Measurements from ENCODE around the gene ARFGEF2. TPM values are rescaled to one million over a fixed set of nuclear protein-coding genes. Genes with fewer than 3 reads are reported as not detected.

The ARFGEF2 gene
- total and polyA plus RNA-seq, 10 of the 15 experiments (the other 5 are each of a cell fraction or from before 2014, with no cell fraction given), result 5.2 to 24.1 (median 17.7) TPM

DNA sequence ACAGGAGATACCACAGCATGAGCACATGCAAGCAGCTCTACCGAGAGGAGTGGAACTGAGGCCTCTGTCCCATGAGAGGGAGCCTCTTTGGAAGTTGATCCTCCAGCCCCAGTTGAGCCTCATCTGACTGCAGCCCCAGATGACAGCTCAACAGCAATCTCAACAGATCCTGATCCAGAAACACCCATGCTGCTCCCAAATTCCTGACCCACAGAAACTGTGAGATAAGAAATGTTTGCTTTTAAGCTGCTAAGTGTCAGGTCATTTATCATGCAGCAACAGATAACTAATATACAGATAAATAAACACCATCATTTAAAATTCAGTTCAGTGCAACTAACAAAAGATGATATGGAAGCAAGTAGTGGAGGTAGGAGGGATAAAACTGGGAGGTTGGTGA, 4.8 kb upstream of the ARFGEF2 start:
- Histone ChIP-seq H3K4me1 (ENCODE audit: control insufficient read depth, insufficient read depth, low read length) (peaks cover 9% of the 10 kb centered on the region), H3K4me2 (ENCODE audit: control insufficient read depth, insufficient read depth) (no peak overlapping the region), H3K36me3 (ENCODE audit: control insufficient read depth in 2 of 2, insufficient read depth in 2 of 2, low read length in 1 of 2) (no peaks in the 10 kb centered on the region), H2AFZ (ENCODE audit: control insufficient read depth, low read depth, low read length) (no peak overlapping the region), H3K4me3 (no peak overlapping the region), H3K9me3 (replicated peaks; ENCODE audit: control insufficient read depth, insufficient read depth, low read length) (no peaks in the 10 kb centered on the region), H3K79me2 (ENCODE audit: control insufficient read depth, insufficient read depth, low read length) (peaks cover 3% of the 10 kb centered on the region), H3K27me3 (replicated peaks in 1 of 2; ENCODE audit: control insufficient read depth in 2 of 2, insufficient read depth in 2 of 2, low read length in 1 of 2) (no peaks in the 10 kb centered on the region), H3K9ac (ENCODE audit: control insufficient read depth, insufficient read depth, low read length) (no peak overlapping the region), H3K27ac (ENCODE audit: control insufficient read depth, insufficient read depth) (no peak overlapping the region), H4K20me1 (ENCODE audit: control insufficient read depth, insufficient read depth) (no peaks in the 10 kb centered on the region)
- WGBS (ENCODE audit: insufficient coverage, insufficient replicate concordance, low lambda C conversion rate, missing lambda C conversion rate), result 56% methylated on average over 1 of the region's 1 CpG
- ChIA-PET SMC1A (ENCODE audit: uncharacterized antibody, unreplicated experiment) (no interaction called here), CTCF (interaction anchor here (0.8 to 2.1 kb wide), 3 partner anchors 12 to 259 kb away, joined by 3 to 10 read pairs (median 3); no protein-coding TSS in a partner anchor), RAD21 (ENCODE audit: unreplicated experiment) (no interaction called here), POLR2A (no interaction called here)
- DNase-seq (ENCODE audit: low read depth, low spot score) (no peak), FAIRE-seq (no peak), ATAC-seq (no peak)
- in situ Hi-C loops (cut with MboI), result no loop called here
- intact Hi-C loops (cut with micrococcal nuclease; ENCODE audit: unreplicated experiment), result no loop called here
- TF ChIP-seq CBX3 (IDR thresholded peaks at IDR 0.05; ENCODE audit: borderline replicate concordance, low read depth) (no peak), MTA2 (IDR thresholded peaks at IDR 0.05; ENCODE audit: low read depth) (no peak), GATAD2B (conservative IDR thresholded peaks at IDR 0.05; ENCODE audit: low read depth) (no peak), CHD4 (IDR thresholded peaks at IDR 0.05) (no peak), RFX5 (IDR thresholded peaks at IDR 0.05; ENCODE audit: low read depth, low read length) (no peak), CEBPB (IDR thresholded peaks at IDR 0.05; ENCODE audit: borderline replicate concordance in 1 of 2, low read depth in 2 of 2, low read length in 2 of 2) (no peak), SPI1 (IDR thresholded peaks at IDR 0.05; ENCODE audit: borderline replicate concordance, insufficient read depth, low read depth, low read length) (no peak), RAD51 (IDR thresholded peaks at IDR 0.05) (no peak), ETV6 (conservative IDR thresholded peaks at IDR 0.05 in 1 of 2, IDR thresholded peaks at IDR 0.05 in 1 of 2; ENCODE audit: borderline replicate concordance in 1 of 2, low read depth in 1 of 2) (no peak), TCF7 (IDR thresholded peaks at IDR 0.05; ENCODE audit: borderline replicate concordance) (no peak), DPF2 (IDR thresholded peaks at IDR 0.05) (no peak), ZNF384 (IDR thresholded peaks at IDR 0.05; ENCODE audit: borderline replicate concordance, low read depth, low read length) (no peak), JUND (IDR thresholded peaks at IDR 0.05; ENCODE audit: low read depth, low read length) (no peak), EGR1 (IDR thresholded peaks at IDR 0.05; ENCODE audit: borderline replicate concordance in 1 of 2, low read depth in 2 of 2, low read length in 2 of 2) (no peak), TAF1 (IDR thresholded peaks at IDR 0.05; ENCODE audit: borderline replicate concordance, low read depth, low read length) (no peak)
- TF ChIP-seq, protein P1, sequence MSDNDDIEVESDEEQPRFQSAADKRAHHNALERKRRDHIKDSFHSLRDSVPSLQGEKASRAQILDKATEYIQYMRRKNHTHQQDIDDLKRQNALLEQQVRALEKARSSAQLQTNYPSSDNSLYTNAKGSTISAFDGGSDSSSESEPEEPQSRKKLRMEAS (IDR thresholded peaks at IDR 0.05; ENCODE audit: low read depth, low read length), result no peak
- TF ChIP-seq, protein P2, sequence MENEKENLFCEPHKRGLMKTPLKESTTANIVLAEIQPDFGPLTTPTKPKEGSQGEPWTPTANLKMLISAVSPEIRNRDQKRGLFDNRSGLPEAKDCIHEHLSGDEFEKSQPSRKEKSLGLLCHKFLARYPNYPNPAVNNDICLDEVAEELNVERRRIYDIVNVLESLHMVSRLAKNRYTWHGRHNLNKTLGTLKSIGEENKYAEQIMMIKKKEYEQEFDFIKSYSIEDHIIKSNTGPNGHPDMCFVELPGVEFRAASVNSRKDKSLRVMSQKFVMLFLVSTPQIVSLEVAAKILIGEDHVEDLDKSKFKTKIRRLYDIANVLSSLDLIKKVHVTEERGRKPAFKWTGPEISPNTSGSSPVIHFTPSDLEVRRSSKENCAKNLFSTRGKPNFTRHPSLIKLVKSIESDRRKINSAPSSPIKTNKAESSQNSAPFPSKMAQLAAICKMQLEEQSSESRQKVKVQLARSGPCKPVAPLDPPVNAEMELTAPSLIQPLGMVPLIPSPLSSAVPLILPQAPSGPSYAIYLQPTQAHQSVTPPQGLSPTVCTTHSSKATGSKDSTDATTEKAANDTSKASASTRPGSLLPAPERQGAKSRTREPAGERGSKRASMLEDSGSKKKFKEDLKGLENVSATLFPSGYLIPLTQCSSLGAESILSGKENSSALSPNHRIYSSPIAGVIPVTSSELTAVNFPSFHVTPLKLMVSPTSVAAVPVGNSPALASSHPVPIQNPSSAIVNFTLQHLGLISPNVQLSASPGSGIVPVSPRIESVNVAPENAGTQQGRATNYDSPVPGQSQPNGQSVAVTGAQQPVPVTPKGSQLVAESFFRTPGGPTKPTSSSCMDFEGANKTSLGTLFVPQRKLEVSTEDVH (IDR thresholded peaks at IDR 0.05; ENCODE audit: low read depth, partially characterized antibody), result no peak
- no TSS peak for BruUV-seq (replicated peaks)
